HG03558 (cell line): ENCODE results near the gene VPS52.

Source experiments
- ATAC-seq: cut with Tn5 transposase; IDR thresholded peaks from one replicate; pipeline ENCODE4 v1.9.1; 2021; ENCODE audit warnings: moderate number of reproducible peaks; ENCODE audit not compliant: unreplicated experiment; ENCODE audit errors: extremely low read depth

The VPS52 gene

GRCh38 chr6:33213166-33213988 is 58.3 kb downstream of the VPS52 start:
- ATAC-seq = no peak

GRCh38 chr6:33212857-33213165 is 58.9 kb downstream of the VPS52 start:
- no peak for ATAC-seq

- no peak for ATAC-seq
Observed at GRCh38 chr6:33211666-33212422, 59.8 kb downstream of the VPS52 start.

GRCh38 chr6:33211136-33211535 is 60.5 kb downstream of the VPS52 start:
- no peak for ATAC-seq

- no peak for ATAC-seq
Observed at GRCh38 chr6:33209856-33210255, 61.8 kb downstream of the VPS52 start.

- ATAC-seq = no peak
Observed at GRCh38 chr6:33208091-33208967, 63.3 kb downstream of the VPS52 start, which contains the start of gene RING1. Gene RING1, plus strand, starts transcription at chr6:33208500. Its CDS starts 323 bp downstream, at chr6:33208823.

GRCh38 chr6:33207552-33208090 is 64.1 kb downstream of the VPS52 start:
- no peak for ATAC-seq

- ATAC-seq = no peak
Observed at GRCh38 chr6:33206864-33207551, 64.7 kb downstream of the VPS52 start.

- ATAC-seq = no peak
Observed at GRCh38 chr6:33206027-33206863, 65.4 kb downstream of the VPS52 start.

GRCh38 chr6:33205191-33206026 is 66.3 kb downstream of the VPS52 start:
- no peak for ATAC-seq

- no peak for ATAC-seq
Observed at GRCh38 chr6:33204415-33205190, 67.1 kb downstream of the VPS52 start, which contains the start of gene HSD17B8. Gene HSD17B8, plus strand, starts transcription at chr6:33204655. Its CDS starts 14 bp downstream, at chr6:33204669.

- ATAC-seq = no peak
Observed at GRCh38 chr6:33204165-33204414, 67.6 kb downstream of the VPS52 start.

GRCh38 chr6:33203443-33204164 is 68.1 kb downstream of the VPS52 start:
- ATAC-seq = no peak

- no peak for ATAC-seq
Observed at GRCh38 chr6:33202799-33203198, 68.9 kb downstream of the VPS52 start.

GRCh38 chr6:33201935-33202334 is 69.7 kb downstream of the VPS52 start:
- ATAC-seq = no peak

- no peak for ATAC-seq
Observed at GRCh38 chr6:33201147-33201545, 70.5 kb downstream of the VPS52 start.
